Stimulated activated CD4-positive, alpha-beta T cell treated with anti-CD3 and anti-CD28 coated beads, Interleukin-15, amount 100 ng/mL, for 24 hours (primary cell): ENCODE measurements around the gene EFNB2.

Experiments
- DNase-seq: peaks from one replicate; pipeline ENCODE4 v3.0.0-alpha.2; 2020

Gene EFNB2

GRCh38 chr13:106498571-106498970, 36.9 kb downstream of the EFNB2 start:
- DNase-seq = no peak

- no peak for DNase-seq
Observed at GRCh38 chr13:106498158-106498557, 37.3 kb downstream of the EFNB2 start.

- DNase-seq = no peak
Observed at GRCh38 chr13:106497079-106497478, 38.4 kb downstream of the EFNB2 start.

- no peak for DNase-seq
Observed at GRCh38 chr13:106496072-106496997, 39.1 kb downstream of the EFNB2 start.

GRCh38 chr13:106494936-106495335, 40.5 kb downstream of the EFNB2 start:
- DNase-seq = no peak

- no peak for DNase-seq
Observed at GRCh38 chr13:106494506-106494905, 41.0 kb downstream of the EFNB2 start.

- DNase-seq = no peak
Observed at GRCh38 chr13:106493533-106494220, 41.8 kb downstream of the EFNB2 start.

GRCh38 chr13:106492588-106493475, 42.6 kb downstream of the EFNB2 start:
- no peak for DNase-seq

- DNase-seq = no peak
Observed at GRCh38 chr13:106491928-106492587, 43.4 kb downstream of the EFNB2 start.

GRCh38 chr13:106491463-106491862, 44.0 kb downstream of the EFNB2 start:
- DNase-seq = no peak

GRCh38 chr13:106490569-106491321, 44.7 kb downstream of the EFNB2 start:
- no peak for DNase-seq

- no peak for DNase-seq
Observed at GRCh38 chr13:106489849-106490568, 45.5 kb downstream of the EFNB2 start.

- no peak for DNase-seq
Observed at GRCh38 chr13:106488686-106489085, 46.8 kb downstream of the EFNB2 start.

- no peak for DNase-seq
Observed at GRCh38 chr13:106488076-106488475, 47.4 kb downstream of the EFNB2 start.

GRCh38 chr13:106487129-106487528, 48.3 kb downstream of the EFNB2 start:
- no peak for DNase-seq

GRCh38 chr13:106486287-106486686, 49.2 kb downstream of the EFNB2 start:
- DNase-seq = no peak

GRCh38 chr13:106484537-106485193, 50.8 kb downstream of the EFNB2 start:
- no peak for DNase-seq

- no peak for DNase-seq
Observed at GRCh38 chr13:106484084-106484483, 51.4 kb downstream of the EFNB2 start.

- DNase-seq = no peak
Observed at GRCh38 chr13:106481919-106482318, 53.5 kb downstream of the EFNB2 start.

- no peak for DNase-seq
Observed at GRCh38 chr13:106480351-106480910, 55.0 kb downstream of the EFNB2 start.
